Measurements from ENCODE around the gene SLC43A3.

Gene SLC43A3

GRCh38 chr11:57473285-57473841 is 46.4 kb upstream of the SLC43A3 start:
- no peak overlapping the region for H3K4me3 ChIP-seq (ENCODE audit: low read depth, low read length)
- no peak for TF ChIP-seq CTCF (IDR thresholded peaks at IDR 0.05; ENCODE audit: borderline replicate concordance, insufficient read depth, low read depth, low read length)

- TF ChIP-seq CTCF (IDR thresholded peaks at IDR 0.05; ENCODE audit: borderline replicate concordance, insufficient read depth, low read depth, low read length) = no peak
- no peak overlapping the region for H3K4me3 ChIP-seq (ENCODE audit: low read depth, low read length)
Observed at GRCh38 chr11:57471496-57471895, 44.6 kb upstream of the SLC43A3 start.

- no peak overlapping the region for H3K4me3 ChIP-seq (ENCODE audit: low read depth, low read length)
- TF ChIP-seq CTCF (IDR thresholded peaks at IDR 0.05; ENCODE audit: borderline replicate concordance, insufficient read depth, low read depth, low read length) = no peak
Observed at GRCh38 chr11:57469268-57469667, 42.3 kb upstream of the SLC43A3 start.

- TF ChIP-seq CTCF (IDR thresholded peaks at IDR 0.05; ENCODE audit: borderline replicate concordance, insufficient read depth, low read depth, low read length) = no peak
- no peak overlapping the region for H3K4me3 ChIP-seq (ENCODE audit: low read depth, low read length)
Observed at GRCh38 chr11:57468276-57468675, 41.4 kb upstream of the SLC43A3 start.

- no peak overlapping the region for H3K4me3 ChIP-seq (ENCODE audit: low read depth, low read length)
- TF ChIP-seq CTCF (IDR thresholded peaks at IDR 0.05; ENCODE audit: borderline replicate concordance, insufficient read depth, low read depth, low read length) = no peak
Observed at GRCh38 chr11:57467508-57468157, 40.7 kb upstream of the SLC43A3 start.

GRCh38 chr11:57466680-57467079 is 39.8 kb upstream of the SLC43A3 start:
- TF ChIP-seq CTCF (IDR thresholded peaks at IDR 0.05; ENCODE audit: borderline replicate concordance, insufficient read depth, low read depth, low read length) = no peak
- H3K4me3 ChIP-seq (ENCODE audit: low read depth, low read length) = no peak overlapping the region

GRCh38 chr11:57464539-57465181 is 37.7 kb upstream of the SLC43A3 start:
- TF ChIP-seq CTCF (IDR thresholded peaks at IDR 0.05; ENCODE audit: borderline replicate concordance, insufficient read depth, low read depth, low read length) = no peak
- H3K4me3 ChIP-seq (ENCODE audit: low read depth, low read length) = no peak overlapping the region
